WERI-Rb-1 (cell line): ENCODE measurements around the gene OR8S1.
"Not testable (repeated sequence)": the region's sequence is repeated elsewhere in the genome, so short reads cannot be mapped to it uniquely, and the experiment has no call there.

Source experiments
- DNase-seq: peaks from one replicate; pipeline ENCODE4 v3.0.0-alpha.2; 2020
- H3K27ac ChIP-seq: fragments of 250-450 bp; sonication (Bioruptor Pico); 2 replicates; pipeline ENCODE4 v1.5.1; 2020; ENCODE audit warnings: mild to moderate bottlenecking, moderate library complexity
- H3K27me3 ChIP-seq: fragments of 250-450 bp; sonication (Bioruptor Pico); 2 replicates; pipeline ENCODE4 v1.5.1; 2021; ENCODE audit warnings: mild to moderate bottlenecking, low read depth, moderate library complexity; ENCODE audit not compliant: insufficient read depth, severe bottlenecking
- H3K36me3 ChIP-seq: fragments of 250-450 bp; sonication (Bioruptor Pico); 2 replicates; pipeline ENCODE4 v1.5.1; 2020; ENCODE audit warnings: mild to moderate bottlenecking, moderate library complexity
- H3K4me3 ChIP-seq: 2 replicates; pipeline ENCODE4 v1.5.1; 2011; ENCODE audit warnings: low read depth, mild to moderate bottlenecking, control low read depth, low read length
- H3K9me3 ChIP-seq: fragments of 250-450 bp; sonication (Bioruptor Pico); 2 replicates; pipeline ENCODE4 v1.5.1; 2021; ENCODE audit warnings: mild to moderate bottlenecking, moderate library complexity; ENCODE audit not compliant: severe bottlenecking
- CTCF ChIP-seq: IDR thresholded peaks from 2 replicates; pipeline ENCODE4 v1.5.1; 2011; ENCODE audit warnings: low read depth, mild to moderate bottlenecking, control low read depth, inconsistent platforms, low read length

The OR8S1 gene

GRCh38 chr12:48545833-48546469, 20.5 kb downstream of the OR8S1 start:
- Histone ChIP-seq H3K27ac (no peak overlapping the region), H3K9me3 (no peaks in the 10 kb centered on the region), H3K4me3 (no peak overlapping the region), H3K27me3 (peaks cover 14% of the 10 kb centered on the region), H3K36me3 (no peaks in the 10 kb centered on the region)
- TF ChIP-seq CTCF = no peak
- no peak for DNase-seq

- not testable (repeated sequence) for H3K9me3 ChIP-seq, H3K4me3 ChIP-seq, H3K36me3 ChIP-seq, DNase-seq, H3K27ac ChIP-seq
- peaks cover 14% of the 10 kb centered on the region for H3K27me3 ChIP-seq
Observed at GRCh38 chr12:48547012-48547411, 21.6 kb downstream of the OR8S1 start.

- not testable (repeated sequence) for H3K36me3 ChIP-seq, H3K9me3 ChIP-seq, DNase-seq, H3K27me3 ChIP-seq, H3K4me3 ChIP-seq, H3K27ac ChIP-seq
Observed at GRCh38 chr12:48551636-48552035, 26.2 kb downstream of the OR8S1 start.

GRCh38 chr12:48553666-48554343, 28.4 kb downstream of the OR8S1 start:
- H3K27me3 ChIP-seq, H3K9me3 ChIP-seq, H3K27ac ChIP-seq, H3K4me3 ChIP-seq, H3K36me3 ChIP-seq: not testable (repeated sequence)
- DNase-seq = peak; percentile 8

GRCh38 chr12:48556631-48557030, 31.2 kb downstream of the OR8S1 start:
- DNase-seq = no peak
- no peaks in the 10 kb centered on the region for H3K36me3 ChIP-seq
- TF ChIP-seq CTCF = no peak
- no peak overlapping the region for H3K4me3 ChIP-seq
- H3K27ac ChIP-seq = no peak overlapping the region
- H3K27me3 ChIP-seq = peaks cover 6% of the 10 kb centered on the region
- H3K9me3 ChIP-seq = no peaks in the 10 kb centered on the region

GRCh38 chr12:48557919-48558318, 32.5 kb downstream of the OR8S1 start:
- H3K27ac ChIP-seq = no peak overlapping the region
- no peaks in the 10 kb centered on the region for H3K36me3 ChIP-seq
- TF ChIP-seq CTCF = no peak
- H3K4me3 ChIP-seq = no peak overlapping the region
- H3K27me3 ChIP-seq = peaks cover 9% of the 10 kb centered on the region
- H3K9me3 ChIP-seq = no peaks in the 10 kb centered on the region
- DNase-seq = no peak

- H3K4me3 ChIP-seq = no peak overlapping the region
- no peak for DNase-seq
- H3K36me3 ChIP-seq = no peaks in the 10 kb centered on the region
- peaks cover 45% of the 10 kb centered on the region for H3K27me3 ChIP-seq
- no peaks in the 10 kb centered on the region for H3K9me3 ChIP-seq
- TF ChIP-seq CTCF = no peak
- no peak overlapping the region for H3K27ac ChIP-seq
Observed at GRCh38 chr12:48567731-48568130, 42.3 kb downstream of the OR8S1 start.
